PC-9 (cell line): ENCODE data around the gene NET1.

Experiments
- EZH2 ChIP-seq: fragments of 200-600 bp; sonication (generic); IDR thresholded peaks from 2 replicates; pipeline ENCODE4 v1.8.0; 2017; ENCODE audit warnings: antibody characterized with exemption, low read depth
- TF ChIP-seq, protein P1 (sequence below): fragments of 200-600 bp; sonication (generic); conservative IDR thresholded peaks from 2 replicates; pipeline ENCODE4 v1.6.1; 2017; ENCODE audit warnings: mixed run types, antibody characterized with exemption, mild to moderate bottlenecking, moderate library complexity

- TF ChIP-seq, protein P1, sequence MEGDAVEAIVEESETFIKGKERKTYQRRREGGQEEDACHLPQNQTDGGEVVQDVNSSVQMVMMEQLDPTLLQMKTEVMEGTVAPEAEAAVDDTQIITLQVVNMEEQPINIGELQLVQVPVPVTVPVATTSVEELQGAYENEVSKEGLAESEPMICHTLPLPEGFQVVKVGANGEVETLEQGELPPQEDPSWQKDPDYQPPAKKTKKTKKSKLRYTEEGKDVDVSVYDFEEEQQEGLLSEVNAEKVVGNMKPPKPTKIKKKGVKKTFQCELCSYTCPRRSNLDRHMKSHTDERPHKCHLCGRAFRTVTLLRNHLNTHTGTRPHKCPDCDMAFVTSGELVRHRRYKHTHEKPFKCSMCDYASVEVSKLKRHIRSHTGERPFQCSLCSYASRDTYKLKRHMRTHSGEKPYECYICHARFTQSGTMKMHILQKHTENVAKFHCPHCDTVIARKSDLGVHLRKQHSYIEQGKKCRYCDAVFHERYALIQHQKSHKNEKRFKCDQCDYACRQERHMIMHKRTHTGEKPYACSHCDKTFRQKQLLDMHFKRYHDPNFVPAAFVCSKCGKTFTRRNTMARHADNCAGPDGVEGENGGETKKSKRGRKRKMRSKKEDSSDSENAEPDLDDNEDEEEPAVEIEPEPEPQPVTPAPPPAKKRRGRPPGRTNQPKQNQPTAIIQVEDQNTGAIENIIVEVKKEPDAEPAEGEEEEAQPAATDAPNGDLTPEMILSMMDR: no peak
- no peak for TF ChIP-seq EZH2
These were observed 9.6 kb upstream of the NET1 start for GRCh38 chr10:5402798-5403197.
